Activated CD8-positive, alpha-beta T cell treated with anti-CD3 and anti-CD28 coated beads for 36 hours (primary cell): ENCODE results near the gene IRF2. TPM values are rescaled to one million over a fixed set of nuclear protein-coding genes. Genes with fewer than 3 reads are reported as not detected.

Experiments
- ATAC-seq: fragments of 200-7000 bp; cut with Tn5 transposase; one replicate; pipeline ENCODE4 v1.10.0; 2021; ENCODE audit warnings: mild to moderate bottlenecking, moderate library complexity
- CTCF ChIA-PET: fragments of 350-600 bp; sonication (Branson Sonifier 250); formaldehyde crosslinking; loops from one replicate; lab custom pipeline; 2021; ENCODE audit warnings: antibody characterized with exemption; lab: Charles Lee
- POLR2A ChIA-PET: fragments of 350-600 bp; sonication (Branson Sonifier 250); formaldehyde crosslinking; loops from one replicate; lab custom pipeline; 2021; ENCODE audit warnings: antibody characterized with exemption; lab: Charles Lee
- DNase-seq: peaks from one replicate; pipeline ENCODE4 v3.0.0-alpha.2; 2020
- H3K27ac Mint-ChIP-seq: one replicate; pipeline ENCODE4 v1.8.0; 2021; ENCODE audit warnings: mild to moderate bottlenecking, mixed read lengths
- H3K27me3 Mint-ChIP-seq: one replicate; pipeline ENCODE4 v1.8.0; 2021; ENCODE audit warnings: mixed read lengths
- H3K36me3 Mint-ChIP-seq: one replicate; pipeline ENCODE4 v1.8.0; 2021; ENCODE audit warnings: low read depth, mixed read lengths
- H3K4me1 Mint-ChIP-seq: one replicate; pipeline ENCODE4 v1.8.0; 2021; ENCODE audit warnings: low read depth, mixed read lengths
- H3K4me3 Mint-ChIP-seq: one replicate; pipeline ENCODE4 v1.8.0; 2021; ENCODE audit warnings: mild to moderate bottlenecking, moderate library complexity, mixed read lengths
- H3K9me3 Mint-ChIP-seq: one replicate; pipeline ENCODE4 v1.8.0; 2021; ENCODE audit warnings: mixed read lengths
- intact Hi-C: fragments of 100-400 bp; cut with micrococcal nuclease; formaldehyde crosslinking; loops from one replicate; pipeline ENCODE4 v1.10.0; 2022
- total RNA-seq, 2 experiments: library from RNA; stranded (reverse); gene quantifications; one replicate each; pipeline ENCODE4 v1.2.3, GENCODE V29; 2021
- TF ChIP-seq, protein P1 (sequence below): fragments of 200-600 bp; IDR thresholded peaks from one replicate; pipeline ENCODE4 v1.8.0; 2022; ENCODE audit warnings: antibody characterized with exemption, mild to moderate bottlenecking

Gene IRF2
- total RNA-seq, 2 experiments from 2014 or later = 48.1 to 56.4 TPM

DNA sequence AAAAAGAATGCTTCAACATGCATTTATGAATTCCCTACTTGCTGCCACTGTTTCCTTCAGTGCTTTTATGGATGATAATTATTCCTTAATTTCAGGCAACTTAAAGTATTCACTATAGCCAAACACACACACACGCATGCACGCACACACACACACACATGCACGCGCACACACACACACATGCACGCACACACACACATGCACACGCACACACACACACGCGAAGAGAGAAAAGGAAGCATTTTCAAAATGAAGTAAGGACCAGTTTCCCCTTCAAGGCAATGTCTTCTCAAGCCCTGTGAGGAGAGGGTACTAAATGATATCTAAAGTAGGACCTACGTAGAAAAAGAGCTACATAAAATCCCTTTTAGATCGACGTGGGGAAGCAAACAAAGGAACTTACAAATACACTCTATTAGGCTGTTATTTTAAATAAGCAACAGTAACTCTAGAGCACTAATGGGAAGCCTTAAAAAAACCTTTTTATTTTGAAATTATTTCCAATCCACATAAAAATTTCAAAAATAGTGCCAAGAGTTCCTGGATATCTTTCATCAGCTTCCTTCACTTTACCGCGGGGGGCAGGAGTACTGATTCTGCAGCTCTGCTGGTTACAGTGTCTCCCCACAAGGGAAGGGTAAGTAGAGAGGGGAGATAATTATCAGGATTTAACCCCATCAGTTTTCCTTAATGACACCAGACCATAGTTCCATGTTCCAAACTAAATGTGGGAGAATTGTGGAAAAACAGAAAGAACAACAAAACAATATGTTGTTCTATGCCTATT is 13.7 kb downstream of the IRF2 start:
- TF ChIP-seq, protein P1, sequence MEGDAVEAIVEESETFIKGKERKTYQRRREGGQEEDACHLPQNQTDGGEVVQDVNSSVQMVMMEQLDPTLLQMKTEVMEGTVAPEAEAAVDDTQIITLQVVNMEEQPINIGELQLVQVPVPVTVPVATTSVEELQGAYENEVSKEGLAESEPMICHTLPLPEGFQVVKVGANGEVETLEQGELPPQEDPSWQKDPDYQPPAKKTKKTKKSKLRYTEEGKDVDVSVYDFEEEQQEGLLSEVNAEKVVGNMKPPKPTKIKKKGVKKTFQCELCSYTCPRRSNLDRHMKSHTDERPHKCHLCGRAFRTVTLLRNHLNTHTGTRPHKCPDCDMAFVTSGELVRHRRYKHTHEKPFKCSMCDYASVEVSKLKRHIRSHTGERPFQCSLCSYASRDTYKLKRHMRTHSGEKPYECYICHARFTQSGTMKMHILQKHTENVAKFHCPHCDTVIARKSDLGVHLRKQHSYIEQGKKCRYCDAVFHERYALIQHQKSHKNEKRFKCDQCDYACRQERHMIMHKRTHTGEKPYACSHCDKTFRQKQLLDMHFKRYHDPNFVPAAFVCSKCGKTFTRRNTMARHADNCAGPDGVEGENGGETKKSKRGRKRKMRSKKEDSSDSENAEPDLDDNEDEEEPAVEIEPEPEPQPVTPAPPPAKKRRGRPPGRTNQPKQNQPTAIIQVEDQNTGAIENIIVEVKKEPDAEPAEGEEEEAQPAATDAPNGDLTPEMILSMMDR = no peak
- Mint-ChIP-seq H3K27ac (peak overlapping the region; percentile 55), H3K36me3 (peaks cover 33% of the 10 kb centered on the region), H3K4me3 (no peak overlapping the region), H3K27me3 (no peaks in the 10 kb centered on the region), H3K9me3 (no peaks in the 10 kb centered on the region), H3K4me1 (peaks cover 80% of the 10 kb centered on the region)
- POLR2A ChIA-PET = interaction anchor here (1.6 kb wide), 1 partner anchor 14 kb away, joined by 4 read pairs; the partner anchor contains the start of gene IRF2
- intact Hi-C loops = loop anchor here (5.0 kb wide), 1 partner anchor 43 kb away; no protein-coding TSS in a partner anchor
- ATAC-seq = no peak
- DNase-seq = no peak
- CTCF ChIA-PET = interaction anchor here (1.3 to 1.5 kb wide), 3 partner anchors 125 to 197 kb away, joined by 3 to 4 read pairs (median 3); no protein-coding TSS in a partner anchor

DNA sequence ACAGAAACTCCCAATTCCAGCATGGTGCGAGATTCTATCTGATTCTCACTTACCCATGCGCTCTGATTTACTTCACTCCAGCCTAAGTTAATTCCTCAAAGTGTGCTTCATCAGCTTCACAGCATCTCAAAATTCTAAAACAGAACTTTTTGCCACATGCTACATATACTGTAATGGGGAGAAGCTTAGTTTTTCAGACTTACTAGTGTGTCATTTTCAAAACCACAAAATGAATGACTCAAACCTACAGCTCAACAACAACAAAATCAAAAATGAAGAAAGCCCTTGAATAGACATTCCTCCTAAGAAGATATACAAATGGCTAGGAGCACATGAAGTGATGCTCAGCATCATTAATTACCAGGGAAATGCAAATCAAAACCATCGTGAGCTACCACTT is 14.9 kb downstream of the IRF2 start:
- DNase-seq (no peak), ATAC-seq (peak; percentile 85)
- no peak overlapping the region for H3K4me3 Mint-ChIP-seq
- no peaks in the 10 kb centered on the region for H3K9me3 Mint-ChIP-seq
- TF ChIP-seq, protein P1 = no peak
- H3K27me3 Mint-ChIP-seq = no peaks in the 10 kb centered on the region
- H3K27ac Mint-ChIP-seq = peak overlapping the region; percentile 71
- intact Hi-C loops = no loop called here
- POLR2A ChIA-PET = interaction anchor here (0.6 to 1.3 kb wide), 9 partner anchors 10 to 292 kb away, joined by 3 to 5 read pairs (median 3); no protein-coding TSS in a partner anchor
- peaks cover 29% of the 10 kb centered on the region for H3K36me3 Mint-ChIP-seq
- H3K4me1 Mint-ChIP-seq = peaks cover 81% of the 10 kb centered on the region
- CTCF ChIA-PET = interaction anchor here (0.6 to 1.5 kb wide), 11 partner anchors 9 to 298 kb away, joined by 3 to 8 read pairs (median 3); partner anchors contain the start of gene IRF2

DNA sequence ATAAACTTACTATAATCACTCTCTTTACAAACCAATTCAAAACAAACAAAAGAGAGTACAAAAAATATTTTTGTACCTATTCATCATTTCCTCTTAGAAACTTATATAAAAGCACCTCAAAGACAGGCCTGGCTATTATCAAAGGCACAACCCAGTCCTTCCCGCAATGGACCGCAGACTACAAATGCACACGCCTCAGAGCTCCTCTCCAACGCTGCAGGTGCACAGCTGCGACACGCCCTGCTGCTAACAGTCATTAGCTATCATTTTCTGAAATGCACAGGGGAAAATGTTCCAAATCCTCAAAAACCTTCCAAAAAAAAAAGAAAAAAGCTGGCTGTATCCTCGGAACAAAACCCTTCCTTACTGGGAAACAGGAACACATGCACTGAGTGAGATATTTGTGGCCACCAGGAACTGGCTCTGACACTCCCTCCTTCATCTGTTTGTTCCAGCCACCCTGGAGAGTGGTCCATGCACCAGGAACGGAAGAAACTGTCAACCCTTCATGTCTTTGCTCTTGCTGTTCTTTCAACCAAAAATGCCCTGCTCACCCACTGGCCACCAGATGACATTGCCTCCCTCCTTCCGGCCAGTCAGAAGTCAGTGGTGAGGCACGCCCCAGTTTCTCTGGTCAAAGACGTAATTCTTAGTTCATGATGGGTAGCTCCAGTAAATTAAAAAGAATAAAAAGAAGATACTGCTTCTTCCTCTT is 16.7 kb downstream of the IRF2 start:
- ATAC-seq = no peak
- H3K9me3 Mint-ChIP-seq = no peaks in the 10 kb centered on the region

DNA sequence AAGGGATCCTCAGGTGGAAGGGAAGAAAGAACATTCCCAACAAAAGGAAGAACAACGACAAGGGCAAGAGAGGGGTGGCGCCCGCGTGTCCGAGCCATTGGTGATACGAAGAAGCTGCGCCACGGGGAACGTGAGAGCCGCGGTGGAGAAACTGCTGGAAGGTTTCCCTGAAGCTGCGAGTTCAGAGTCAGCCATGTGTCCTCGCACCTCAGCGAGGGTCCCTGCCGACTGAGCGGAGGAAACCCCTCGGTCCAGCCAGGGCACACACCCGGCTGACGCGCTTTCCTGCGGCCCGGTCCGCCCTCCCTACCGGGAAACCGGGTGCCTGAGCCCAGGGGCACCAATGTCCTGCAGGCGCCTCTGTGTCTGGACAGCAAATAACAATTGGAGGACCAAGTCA is 18.0 kb downstream of the IRF2 start:
- Mint-ChIP-seq H3K27ac (peak overlapping the region; percentile 10), H3K4me1 (peaks cover 82% of the 10 kb centered on the region), H3K4me3 (no peak overlapping the region), H3K9me3 (no peaks in the 10 kb centered on the region), H3K27me3 (no peaks in the 10 kb centered on the region), H3K36me3 (peaks cover 24% of the 10 kb centered on the region)
- ChIA-PET POLR2A (no interaction called here), CTCF (no interaction called here)
- DNase-seq = no peak
- TF ChIP-seq, protein P1 = no peak
- intact Hi-C loops = no loop called here
- ATAC-seq = no peak

More for the DNA sequence above, 16.7 kb downstream of the IRF2 start:
- TF ChIP-seq, protein P1 = no peak
- ChIA-PET CTCF (interaction anchor here (1.0 to 1.1 kb wide), 2 partner anchors 10 to 37 kb away, joined by 3 read pairs; no protein-coding TSS in a partner anchor), POLR2A (interaction anchor here (1.0 kb wide), 1 partner anchor 18 kb away, joined by 3 read pairs; no protein-coding TSS in a partner anchor)
- Mint-ChIP-seq H3K4me3 (no peak overlapping the region), H3K4me1 (peaks cover 83% of the 10 kb centered on the region), H3K27me3 (no peaks in the 10 kb centered on the region), H3K36me3 (peaks cover 24% of the 10 kb centered on the region), H3K27ac (peak overlapping the region; percentile 2)
- DNase-seq = no peak
- intact Hi-C loops = no loop called here
